HAP-1 (cell line): Measurements from ENCODE around the gene TRIM24.
"Not testable (repeated sequence)": the region's sequence is repeated elsewhere in the genome, so short reads cannot be mapped to it uniquely, and the experiment has no call there.

Experiments
- DNase-seq, 2 experiments: peaks; one replicate each; pipeline ENCODE4 v3.0.0-alpha.2; 2016 to 2020; ENCODE audit warnings: low spot score in 2 of 2
- H3K27me3 ChIP-seq: fragments of 250-450 bp; sonication (Bioruptor Pico); 2 replicates; pipeline ENCODE4 v1.5.1; 2020; ENCODE audit warnings: low read depth, mild to moderate bottlenecking, moderate library complexity
- H3K36me3 ChIP-seq: fragments of 250-450 bp; sonication (Bioruptor Pico); replicated peaks from 2 replicates; pipeline ENCODE4 v1.5.1; 2020; ENCODE audit warnings: mild to moderate bottlenecking
- H3K4me1 ChIP-seq: fragments of 250-450 bp; sonication (Bioruptor Pico); 2 replicates; pipeline ENCODE4 v1.5.1; 2020; ENCODE audit warnings: mild to moderate bottlenecking
- H3K4me3 ChIP-seq: fragments of 250-450 bp; sonication (Bioruptor Pico); 2 replicates; pipeline ENCODE4 v1.5.1; 2020; ENCODE audit warnings: mild to moderate bottlenecking, moderate library complexity
- H3K9me3 ChIP-seq: fragments of 250-450 bp; sonication (Bioruptor Pico); 2 replicates; pipeline ENCODE4 v1.5.1; 2020; ENCODE audit warnings: mild to moderate bottlenecking, moderate library complexity
- in situ Hi-C: fragments of 300-500 bp; cut with MboI; formaldehyde crosslinking; loops from 3 replicates; pipeline ENCODE4 v1.14.3; 2020; ENCODE audit warnings: low sequenced_read_pairs, inconsistent platforms, mixed read lengths

The TRIM24 gene

DNA sequence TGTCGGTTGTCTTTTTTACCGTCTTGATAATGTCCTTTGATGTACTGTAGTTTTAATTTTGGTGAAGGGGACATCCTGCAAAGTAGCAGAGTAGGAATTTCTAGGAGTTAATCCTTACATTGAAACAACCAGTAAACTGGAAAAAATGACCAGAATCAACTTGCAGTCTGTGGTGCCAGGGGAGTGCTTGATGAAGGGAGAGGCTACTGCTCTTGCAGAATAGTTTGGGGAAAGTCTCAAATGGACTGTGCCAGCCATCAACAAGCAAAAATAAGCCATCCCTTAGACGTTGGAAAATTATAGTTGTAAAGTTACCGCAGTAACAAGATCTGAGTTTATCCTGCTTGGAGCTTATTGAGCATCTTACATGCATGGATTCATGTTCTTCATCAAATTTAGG lies 32.4 kb downstream of the TRIM24 start:
- peaks cover 15% of the 10 kb centered on the region; the same call in 1 of the 2 replicates for H3K36me3 ChIP-seq
- H3K4me1 ChIP-seq = peaks cover 13% of the 10 kb centered on the region
- DNase-seq = no peak
- H3K27me3 ChIP-seq = no peaks in the 10 kb centered on the region
- H3K4me3 ChIP-seq = no peak overlapping the region
- 0 out of 2 replicates have a peak, but pooled peaks cover 3% of the 10 kb centered on the region for H3K9me3 ChIP-seq
- in situ Hi-C loops = no loop called here

DNA sequence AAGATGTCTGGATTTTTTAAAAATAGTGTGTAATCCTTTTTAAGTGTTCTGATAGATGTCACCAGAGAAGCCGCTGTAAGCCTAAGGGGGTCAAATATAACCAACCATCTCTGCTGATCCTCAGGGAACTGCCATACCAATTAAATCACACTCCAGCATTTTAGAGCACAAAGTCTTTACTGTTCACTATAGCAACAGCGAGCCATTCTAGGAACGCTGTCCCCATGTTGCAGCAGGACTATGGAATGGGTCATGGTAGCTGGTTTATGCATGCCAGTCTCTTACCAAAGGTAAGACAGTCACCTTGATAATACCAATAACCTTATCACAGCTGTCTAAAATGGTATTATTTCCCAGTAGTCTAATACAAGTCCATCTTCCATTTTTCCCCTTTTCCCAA lies 33.5 kb downstream of the TRIM24 start:
- Histone ChIP-seq H3K4me3 (no peak overlapping the region), H3K9me3 (0 out of 2 replicates have a peak, but pooled peaks cover 2% of the 10 kb centered on the region), H3K4me1 (peaks cover 13% of the 10 kb centered on the region), H3K36me3 (peaks cover 15% of the 10 kb centered on the region; the same call in 1 of the 2 replicates), H3K27me3 (no peaks in the 10 kb centered on the region)
- no peak for DNase-seq
- in situ Hi-C loops = no loop called here

DNA sequence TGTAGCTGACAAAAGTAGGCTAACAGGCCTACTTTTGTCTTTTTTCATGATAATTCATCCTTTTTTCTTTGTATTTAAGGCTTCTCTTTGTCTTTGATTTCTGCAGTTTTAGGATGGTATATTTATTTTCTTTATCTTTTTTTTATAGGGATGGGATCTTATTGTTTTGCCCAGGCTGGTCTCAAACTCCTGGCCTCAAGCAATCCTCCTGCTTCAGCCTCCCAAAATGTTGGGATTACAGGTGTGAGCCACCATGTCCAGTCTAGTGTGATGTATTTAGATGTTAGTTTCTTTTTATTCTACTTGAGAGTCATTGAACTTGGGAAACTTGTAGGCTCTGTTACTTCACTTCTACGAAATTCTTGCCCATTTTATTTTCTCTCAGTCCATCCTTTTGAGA lies 35.4 kb downstream of the TRIM24 start:
- Histone ChIP-seq H3K9me3 (no peaks in the 10 kb centered on the region), H3K4me3 (no peak overlapping the region), H3K36me3 (peaks cover 15% of the 10 kb centered on the region; the same call in 1 of the 2 replicates), H3K27me3 (no peaks in the 10 kb centered on the region), H3K4me1 (peaks cover 13% of the 10 kb centered on the region)
- in situ Hi-C loops = no loop called here
- no peak for DNase-seq

DNA sequence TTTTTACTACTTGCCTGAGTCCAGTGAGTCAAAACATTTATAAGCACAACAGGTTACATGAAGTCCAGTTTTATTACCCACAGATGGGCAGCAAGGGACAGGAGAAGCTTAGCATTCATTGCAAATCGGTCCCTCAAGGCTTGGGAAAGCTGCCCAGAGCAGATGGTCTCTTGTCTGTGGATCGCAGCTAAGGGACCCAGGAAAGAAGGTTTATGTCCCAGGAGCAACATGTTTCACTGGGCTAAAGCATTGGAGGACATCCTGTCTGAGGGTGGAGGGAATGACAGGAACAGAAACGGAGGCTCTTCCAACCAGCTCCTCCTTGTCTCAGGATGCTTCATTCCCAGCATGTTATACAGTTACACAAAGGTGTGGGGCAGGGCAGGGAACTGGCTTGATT lies 39.3 kb downstream of the TRIM24 start:
- Histone ChIP-seq H3K36me3 (peaks cover 5% of the 10 kb centered on the region; the same call in 1 of the 2 replicates), H3K4me3 (no peak overlapping the region), H3K9me3 (no peaks in the 10 kb centered on the region), H3K4me1 (peaks cover 28% of the 10 kb centered on the region), H3K27me3 (no peaks in the 10 kb centered on the region)
- in situ Hi-C loops = no loop called here
- no peak for DNase-seq

DNA sequence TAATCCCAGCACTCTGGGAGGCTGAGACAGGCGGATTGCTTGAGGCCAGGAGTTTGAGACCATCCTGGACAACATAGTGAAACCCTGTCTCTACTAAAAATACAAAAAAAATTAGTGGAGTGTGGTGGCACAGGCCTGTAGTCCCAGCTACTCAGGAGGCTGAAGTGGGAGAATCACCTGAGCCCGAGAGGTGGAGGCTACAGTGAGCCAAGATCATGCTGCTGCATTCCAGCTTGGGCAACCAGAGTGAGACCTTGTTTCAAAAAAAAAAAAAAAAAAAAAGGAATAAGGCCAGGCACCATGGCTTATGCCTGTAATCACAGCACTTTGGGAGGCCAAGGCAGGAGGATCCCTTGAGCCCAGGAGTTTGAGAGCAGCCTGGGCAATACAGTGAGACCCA lies 40.2 kb downstream of the TRIM24 start:
- H3K9me3 ChIP-seq, H3K27me3 ChIP-seq, H3K4me3 ChIP-seq, in situ Hi-C loops, DNase-seq: not testable (repeated sequence)
- Histone ChIP-seq H3K4me1 (peaks cover 21% of the 10 kb centered on the region), H3K36me3 (peaks cover 14% of the 10 kb centered on the region)

DNA sequence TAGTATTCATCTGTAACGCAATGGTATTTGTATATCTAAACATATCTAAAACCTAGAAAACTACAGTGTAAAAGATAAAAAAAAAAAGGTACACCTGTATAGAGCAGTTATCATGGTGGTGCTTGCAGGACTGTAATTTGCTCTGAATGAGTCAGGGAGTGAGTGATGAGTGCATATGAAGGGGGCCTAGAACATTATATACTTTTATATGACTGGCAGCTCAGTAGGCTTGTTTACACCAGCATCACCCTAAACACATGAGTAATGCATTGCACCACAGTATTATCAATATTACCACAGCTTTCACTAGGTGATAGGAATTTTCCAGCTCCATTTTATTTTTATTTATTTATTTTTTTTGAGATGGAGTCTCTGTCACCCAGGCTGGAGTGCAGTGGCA lies 40.8 kb downstream of the TRIM24 start:
- H3K4me1 ChIP-seq = peaks cover 21% of the 10 kb centered on the region
- in situ Hi-C loops = no loop called here

DNA sequence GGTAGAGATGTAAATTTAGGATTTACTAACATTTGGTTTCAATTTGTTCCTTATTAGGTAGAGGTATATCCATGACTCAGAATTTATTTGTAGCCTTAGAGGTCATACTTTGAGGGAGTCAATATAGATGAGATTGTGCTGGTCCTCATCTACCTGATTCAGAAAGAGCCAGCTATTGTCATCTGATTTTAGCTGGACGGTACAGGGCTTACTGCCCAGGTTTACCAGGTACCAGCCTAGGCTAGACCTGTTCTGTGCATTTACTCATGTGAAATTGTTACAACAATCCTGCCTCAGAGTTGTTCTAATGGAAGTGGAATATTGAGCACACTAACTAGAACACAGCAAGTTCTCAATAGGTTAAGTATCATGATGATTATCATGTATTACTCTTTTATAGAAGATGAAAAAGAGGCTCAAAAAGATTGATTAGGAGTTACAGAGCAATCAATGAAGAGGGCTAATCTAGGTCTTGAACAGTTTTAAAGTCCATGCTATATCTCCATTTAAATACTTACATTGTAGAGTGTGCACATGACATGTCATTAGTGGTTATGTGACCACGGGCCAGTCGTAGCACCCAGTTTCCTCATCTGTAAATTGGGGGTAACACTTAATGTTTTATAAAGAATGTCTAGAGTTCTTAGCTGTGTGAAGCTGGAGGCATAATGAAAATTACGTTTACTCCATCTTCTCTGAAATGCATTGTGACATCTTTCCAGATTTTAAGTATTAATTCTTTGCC lies 42.1 kb downstream of the TRIM24 start:
- Histone ChIP-seq H3K36me3 (peaks cover 26% of the 10 kb centered on the region), H3K4me3 (no peak overlapping the region), H3K4me1 (peaks cover 21% of the 10 kb centered on the region), H3K9me3 (no peaks in the 10 kb centered on the region), H3K27me3 (no peaks in the 10 kb centered on the region)
- DNase-seq = no peak
- in situ Hi-C loops = no loop called here

More for the DNA sequence above, 40.8 kb downstream of the TRIM24 start:
- Histone ChIP-seq H3K27me3 (no peaks in the 10 kb centered on the region), H3K36me3 (peaks cover 18% of the 10 kb centered on the region), H3K9me3 (no peaks in the 10 kb centered on the region), H3K4me3 (no peak overlapping the region)
- no peak for DNase-seq

DNA sequence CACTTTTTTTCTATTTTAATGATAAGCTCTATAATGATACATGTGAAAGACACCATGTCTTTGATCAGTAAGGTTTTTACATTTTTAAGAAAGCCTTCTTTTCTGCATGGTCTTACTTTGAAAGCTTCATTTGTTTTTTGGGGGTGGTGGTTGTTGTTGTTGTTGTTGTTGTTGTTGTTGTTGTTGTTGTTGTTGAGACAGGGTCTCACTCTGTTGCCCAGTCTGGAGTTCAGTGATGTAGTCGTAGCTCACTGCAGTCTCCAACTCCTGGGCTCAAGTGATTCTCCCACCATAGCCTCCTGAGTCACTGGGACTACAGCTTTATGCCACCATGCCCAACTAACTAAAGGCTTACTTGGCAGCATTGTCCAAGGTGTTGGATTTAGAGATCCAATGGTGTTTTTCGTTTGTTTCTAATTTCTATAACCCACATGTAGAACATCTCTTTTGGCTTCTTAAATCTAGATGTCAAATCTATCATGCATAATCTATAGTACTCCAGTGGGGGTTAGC lies 45.4 kb downstream of the TRIM24 start:
- Histone ChIP-seq H3K4me1 (peaks cover 21% of the 10 kb centered on the region), H3K36me3 (peaks cover 46% of the 10 kb centered on the region), H3K4me3 (no peak overlapping the region), H3K9me3 (no peaks in the 10 kb centered on the region), H3K27me3 (no peaks in the 10 kb centered on the region)
- in situ Hi-C loops = no loop called here
- no peak for DNase-seq

DNA sequence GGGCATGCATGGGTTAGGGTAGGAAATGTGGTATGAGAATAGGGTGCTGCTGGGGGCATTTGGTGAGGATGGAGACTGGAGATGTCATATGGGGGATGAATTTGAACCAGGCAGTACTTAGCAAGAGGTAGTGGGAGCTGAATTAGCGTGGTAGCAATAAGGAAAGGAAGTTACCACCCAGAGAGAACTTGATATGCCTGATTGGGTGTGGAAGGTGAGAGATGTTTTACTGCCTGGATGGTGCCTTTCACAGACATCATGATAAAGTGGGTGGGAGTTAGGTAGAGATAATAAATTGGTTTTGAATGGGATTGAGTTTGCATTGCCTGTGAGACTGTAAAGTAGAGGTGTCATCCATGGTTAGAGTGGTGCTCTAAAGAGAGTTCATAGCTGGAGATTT lies 46.7 kb downstream of the TRIM24 start:
- Histone ChIP-seq H3K27me3 (no peaks in the 10 kb centered on the region), H3K9me3 (no peaks in the 10 kb centered on the region), H3K4me1 (peaks cover 21% of the 10 kb centered on the region), H3K4me3 (no peak overlapping the region), H3K36me3 (peaks cover 57% of the 10 kb centered on the region)
- DNase-seq = no peak
- in situ Hi-C loops = no loop called here

DNA sequence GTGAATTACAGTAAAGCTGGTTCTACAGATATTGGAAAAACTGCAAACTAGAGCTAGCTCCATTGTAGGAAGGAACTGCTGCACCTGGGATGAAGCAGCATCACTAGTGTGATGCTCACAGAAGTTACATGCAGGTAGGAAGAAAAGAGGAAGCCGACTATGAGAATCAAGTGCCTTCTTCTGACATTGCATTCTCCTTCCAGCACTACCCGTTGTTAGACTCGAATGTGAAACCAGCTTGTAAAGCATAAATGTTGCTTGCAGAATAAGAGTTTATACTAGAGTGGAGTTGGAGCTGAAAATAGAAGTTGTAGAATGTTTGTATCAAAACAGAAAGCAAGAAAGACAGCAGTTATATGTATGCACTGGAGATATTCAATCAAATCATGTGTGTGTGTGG lies 49.9 kb downstream of the TRIM24 start:
- H3K4me1 ChIP-seq = peaks cover 9% of the 10 kb centered on the region; the same call in 1 of the 2 replicates
- H3K36me3 ChIP-seq = peaks cover 73% of the 10 kb centered on the region
- no peak overlapping the region for H3K4me3 ChIP-seq
- H3K27me3 ChIP-seq = no peaks in the 10 kb centered on the region
- in situ Hi-C loops = no loop called here
- H3K9me3 ChIP-seq = peaks cover 4% of the 10 kb centered on the region; the same call in 1 of the 2 replicates
- DNase-seq = no peak

DNA sequence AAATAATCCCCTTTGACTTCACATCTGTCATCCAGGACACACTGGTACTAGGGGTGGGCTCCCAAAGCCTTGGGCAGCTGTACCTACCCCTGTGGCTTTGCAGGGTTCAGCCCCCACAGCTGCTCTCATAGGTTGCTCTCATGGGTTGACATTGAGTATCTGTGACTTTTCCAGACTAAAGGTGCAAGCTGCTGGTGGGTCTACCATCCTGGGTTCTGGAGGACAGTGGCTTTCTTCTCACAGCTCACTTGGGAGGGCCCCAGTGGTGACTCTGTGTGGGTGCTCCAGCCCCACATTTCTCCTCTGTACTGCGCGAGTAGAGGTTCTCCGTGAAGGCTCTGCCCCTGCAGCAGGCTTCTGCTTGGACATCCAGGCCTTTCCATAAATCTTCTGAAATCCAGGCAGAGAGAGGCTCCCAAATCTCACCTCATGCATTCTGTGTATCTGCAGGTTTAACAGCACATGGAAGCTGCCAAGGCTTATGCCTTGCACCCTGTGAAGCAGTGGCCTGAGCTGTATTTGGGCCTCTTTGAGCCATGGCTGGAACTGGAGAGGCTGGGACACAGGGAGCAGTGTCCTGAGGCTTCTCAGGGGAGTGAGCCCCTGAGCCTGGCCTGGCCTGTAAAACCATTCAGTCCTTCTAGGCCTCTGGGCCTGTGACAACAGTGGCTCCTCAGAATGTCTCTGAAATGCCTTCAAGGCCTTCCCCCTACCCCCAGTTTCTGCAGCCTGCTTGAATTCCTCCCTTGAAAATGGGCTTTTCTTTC lies 52.2 kb downstream of the TRIM24 start:
- Histone ChIP-seq H3K4me3 (no peak overlapping the region), H3K27me3 (no peaks in the 10 kb centered on the region), H3K4me1 (peaks cover 9% of the 10 kb centered on the region; the same call in 1 of the 2 replicates), H3K9me3 (peaks cover 4% of the 10 kb centered on the region; the same call in 1 of the 2 replicates), H3K36me3 (peaks cover 70% of the 10 kb centered on the region)
- DNase-seq = peak in 1 of 2 experiments; percentile 1
- in situ Hi-C loops = no loop called here

DNA sequence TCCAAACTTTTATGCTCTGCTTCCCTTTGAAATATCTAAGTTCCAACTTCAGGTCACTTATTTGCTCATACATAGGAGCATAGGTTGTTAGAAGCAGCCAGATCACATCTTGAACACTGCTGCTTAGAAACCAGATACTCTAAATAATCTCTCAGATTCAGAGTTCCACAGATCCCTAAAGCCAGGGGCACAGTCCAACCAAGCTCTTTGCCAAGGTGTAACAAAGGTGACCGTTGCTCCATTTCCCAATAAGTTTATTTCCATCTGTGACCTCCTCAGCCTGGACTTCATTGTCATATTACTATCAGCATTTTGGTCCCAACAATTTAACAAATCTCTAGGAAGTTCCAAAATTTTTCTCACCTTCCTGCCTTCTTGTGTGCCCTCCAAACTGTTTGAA lies 52.8 kb downstream of the TRIM24 start:
- peak in 1 of 2 experiments; percentile 1 for DNase-seq
- H3K4me3 ChIP-seq = no peak overlapping the region
- peaks cover 4% of the 10 kb centered on the region; the same call in 1 of the 2 replicates for H3K9me3 ChIP-seq
- H3K36me3 ChIP-seq = peaks cover 72% of the 10 kb centered on the region
- H3K27me3 ChIP-seq = no peaks in the 10 kb centered on the region
- peaks cover 9% of the 10 kb centered on the region; the same call in 1 of the 2 replicates for H3K4me1 ChIP-seq
- in situ Hi-C loops = no loop called here

DNA sequence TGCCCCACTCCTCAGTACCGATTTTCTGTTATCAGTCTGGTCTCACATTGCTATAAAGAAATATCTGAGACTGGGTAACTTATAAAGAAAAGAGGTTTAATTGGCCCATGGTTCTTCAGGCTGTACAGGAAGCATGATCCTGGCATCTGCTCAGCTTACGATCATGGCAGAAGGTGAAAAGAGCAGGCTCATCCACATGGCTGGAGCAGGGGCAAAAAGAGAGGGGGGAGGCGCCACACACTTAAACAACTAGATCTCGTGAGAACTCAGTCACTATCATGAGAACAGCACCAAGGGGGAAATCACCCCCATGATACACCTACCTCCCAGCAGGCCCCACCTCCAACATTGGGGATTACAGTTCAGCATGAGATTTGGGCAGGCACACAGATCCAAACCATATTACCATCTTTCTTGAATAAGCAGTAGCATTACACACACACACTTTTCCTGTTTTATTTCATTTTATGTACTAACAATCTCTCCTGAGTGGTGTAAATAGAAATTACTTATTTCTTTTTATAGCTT lies 53.3 kb downstream of the TRIM24 start:
- peaks cover 9% of the 10 kb centered on the region; the same call in 1 of the 2 replicates for H3K4me1 ChIP-seq
- DNase-seq = peak in 1 of 2 experiments; percentile 0
- no peaks in the 10 kb centered on the region for H3K27me3 ChIP-seq
- no peak overlapping the region for H3K4me3 ChIP-seq
- peaks cover 4% of the 10 kb centered on the region; the same call in 1 of the 2 replicates for H3K9me3 ChIP-seq
- peaks cover 73% of the 10 kb centered on the region for H3K36me3 ChIP-seq
- in situ Hi-C loops = no loop called here
